GM12878 (cell line): Measurements from ENCODE around the gene SELENBP1. TPM values are rescaled to one million over a fixed set of nuclear protein-coding genes. Genes with fewer than 3 reads are reported as not detected.
A peak's percentile ranks its signal among the peaks of the same experiment; 100 is the strongest.

Source experiments
- ATAC-seq: fragments of 200-7000 bp; cut with Tn5 transposase; 3 replicates; pipeline ENCODE4 v1.9.1; 2020; ENCODE audit warnings: mild to moderate bottlenecking, moderate library complexity
- BruUV-seq: library from RNA; stranded (reverse); fragments of 400-500 nt; replicated peaks from 2 replicates; lab custom pipeline; 2021; lab: Mats Ljungman, UMichigan
- CTCF ChIA-PET: fragments of 300-600 bp; sonication (Branson Sonifier 250); formaldehyde crosslinking; extraction: SDS; loops from one replicate; lab custom pipeline; 2021; ENCODE audit warnings: inconsistent platforms; lab: Yijun Ruan, JAX
- POLR2A ChIA-PET: fragments of 350-600 bp; formaldehyde crosslinking; extraction: SDS; loops from one replicate; lab custom pipeline; 2021; ENCODE audit warnings: inconsistent platforms; lab: Charles Lee
- RAD21 ChIA-PET: fragments of 300-600 bp; sonication (Branson Sonifier 250); formaldehyde crosslinking; loops from one replicate; lab custom pipeline; 2023; ENCODE audit warnings: antibody characterized with exemption; ENCODE audit not compliant: unreplicated experiment; lab: Charles Lee
- SMC1A ChIA-PET: fragments of 300-600 bp; sonication (Branson Sonifier 250); formaldehyde crosslinking; loops from one replicate; lab custom pipeline; 2023; ENCODE audit not compliant: unreplicated experiment, uncharacterized antibody; lab: Charles Lee
- DNase-seq: peaks from one replicate; pipeline ENCODE4 v3.0.0-alpha.2; 2011; ENCODE audit warnings: low read depth, low spot score
- FAIRE-seq: peaks from 3 replicates; lab custom pipeline; 2011; peaks lifted over from hg19 to GRCh38; lab: Jason Lieb, UNC
- H2AFZ ChIP-seq: 2 replicates; pipeline ENCODE4 v1.6.0; 2011; ENCODE audit warnings: low read depth, low read length, control low read depth; ENCODE audit not compliant: control insufficient read depth
- H3K27ac ChIP-seq: 2 replicates; pipeline ENCODE4 v1.5.1; 2011; ENCODE audit warnings: control low read depth; ENCODE audit not compliant: control insufficient read depth, insufficient read depth
- H3K27me3 ChIP-seq, 2 experiments: replicated peaks in 1 of 2; 2 replicates each; pipeline versions ENCODE4 v1.6.0 to v1.6.1; 2011; ENCODE audit warnings: low read length in 1 of 2; ENCODE audit not compliant: control insufficient read depth in 2 of 2, insufficient read depth in 2 of 2
- H3K36me3 ChIP-seq, 2 experiments: 2 replicates each; pipeline ENCODE4 v1.5.1; 2011; ENCODE audit warnings: low read length in 1 of 2; ENCODE audit not compliant: control insufficient read depth in 2 of 2, insufficient read depth in 2 of 2
- H3K4me1 ChIP-seq: 2 replicates; pipeline ENCODE4 v1.6.1; 2011; ENCODE audit warnings: mild to moderate bottlenecking, low read length, moderate library complexity, mixed read lengths; ENCODE audit not compliant: control insufficient read depth, insufficient read depth
- H3K4me2 ChIP-seq: 2 replicates; pipeline ENCODE4 v1.6.0; 2011; ENCODE audit warnings: control low read depth; ENCODE audit not compliant: control insufficient read depth, insufficient read depth
- H3K4me3 ChIP-seq: fragments of 200-600 bp; sonication (generic); 2 replicates; pipeline ENCODE4 v1.5.1; 2016
- H3K79me2 ChIP-seq: 2 replicates; pipeline ENCODE4 v1.6.0; 2011; ENCODE audit warnings: low read length; ENCODE audit not compliant: control insufficient read depth, insufficient read depth
- H3K9ac ChIP-seq: 2 replicates; pipeline ENCODE4 v1.8.0; 2011; ENCODE audit warnings: low read length, control low read depth, mixed read lengths; ENCODE audit not compliant: control insufficient read depth, insufficient read depth
- H3K9me3 ChIP-seq: replicated peaks from 3 replicates; pipeline ENCODE4 v1.5.1; 2011; ENCODE audit warnings: mild to moderate bottlenecking, low read length; ENCODE audit not compliant: control insufficient read depth, insufficient read depth
- H4K20me1 ChIP-seq: 2 replicates; pipeline ENCODE4 v1.6.0; 2011; ENCODE audit not compliant: control insufficient read depth, insufficient read depth
- BRCA1 ChIP-seq: IDR thresholded peaks from 2 replicates; pipeline ENCODE4 v1.6.1; 2011; ENCODE audit warnings: low read depth, low read length, improper control_type of control experiment
- CTCF ChIP-seq, 3 experiments: IDR thresholded peaks in 2 of 3; conservative IDR thresholded peaks in 1 of 3; 2 replicates each; pipeline ENCODE4 v1.5.1; 2011; ENCODE audit warnings: low read depth in 3 of 3, low read length in 3 of 3, mild to moderate bottlenecking in 3 of 3, control low read depth in 2 of 3, moderate library complexity in 2 of 3, inconsistent platforms in 1 of 3, mixed read lengths in 1 of 3; ENCODE audit not compliant: control insufficient read depth in 2 of 3, insufficient read depth in 1 of 3; ENCODE audit errors: extremely low read depth in 1 of 3
- EED ChIP-seq: sonication (generic); IDR thresholded peaks from 2 replicates; pipeline ENCODE4 v1.6.1; 2016; ENCODE audit warnings: antibody characterized with exemption, low read depth
- MTA3 ChIP-seq: IDR thresholded peaks from 2 replicates; pipeline ENCODE4 v1.6.1; 2012; ENCODE audit warnings: low read length, inconsistent platforms, borderline replicate concordance
- POLR2A ChIP-seq: IDR thresholded peaks from 2 replicates; pipeline ENCODE4 v1.6.1; 2011; ENCODE audit warnings: low read depth, mild to moderate bottlenecking, low read length
- RAD21 ChIP-seq: IDR thresholded peaks from 2 replicates; pipeline ENCODE4 v1.6.1; 2011; ENCODE audit warnings: mild to moderate bottlenecking, low read depth, low read length, moderate library complexity; ENCODE audit not compliant: insufficient read depth
- RB1 ChIP-seq: fragments of 450-650 bp; formaldehyde crosslinking; IDR thresholded peaks from 2 replicates; pipeline ENCODE4 v1.6.1; 2017; ENCODE audit warnings: mild to moderate bottlenecking, borderline replicate concordance
- SP1 ChIP-seq: IDR thresholded peaks from one replicate; pipeline ENCODE4 v1.6.1; 2011; ENCODE audit warnings: low read depth, low read length
- SREBF2 ChIP-seq: IDR thresholded peaks from 2 replicates; pipeline ENCODE4 v1.6.1; 2012; ENCODE audit warnings: mild to moderate bottlenecking, low read length
- ZBTB40 ChIP-seq: fragments of 450-650 bp; IDR thresholded peaks from 2 replicates; pipeline ENCODE4 v1.6.1; 2016; ENCODE audit warnings: mild to moderate bottlenecking, moderate library complexity, borderline replicate concordance
- ZNF274 ChIP-seq: IDR thresholded peaks from one replicate; pipeline ENCODE4 v1.8.0; 2011; ENCODE audit not compliant: insufficient read length, insufficient read depth
- WGBS: methylation state at CpG from one replicate; pipeline ENCODE4 v1.1.6; 2016; ENCODE audit warnings: low lambda C conversion rate; ENCODE audit not compliant: insufficient replicate concordance, insufficient coverage; ENCODE audit errors: missing lambda C conversion rate; 5-methylcytosine and 5-hydroxymethylcytosine counted together
- in situ Hi-C: fragments of 300-500 bp; cut with MboI; formaldehyde crosslinking; loops from 9 replicates; pipeline ENCODE4 v1.14.3; 2018; ENCODE audit warnings: mixed read lengths
- intact Hi-C: fragments of 100-400 bp; cut with micrococcal nuclease; formaldehyde crosslinking; loops from one replicate; pipeline ENCODE4 v1.14.2; 2022; ENCODE audit not compliant: unreplicated experiment
- polyA plus RNA-seq, 11 experiments: library from polyadenylated mRNA; depleted of rRNA in 4 of 11; unstranded in 6 of 11; stranded (reverse) in 5 of 11; fragments of >200 nt; fragmentation: Nextera tagmentation in 4 of 11; fragmentation: Illumina TruSeq in 1 of 11; extraction: Ambion mirVana in 4 of 11; extraction: Trizol in 1 of 11; gene quantifications; 1 replicate in 1 of 11; 2 replicates in 10 of 11; pipeline versions ENCODE4 v1.2.1 to v1.2.3, GENCODE V29; 2011 to 2016; ENCODE audit warnings: inconsistent platforms in 2 of 11, missing spikeins in 2 of 11, low read depth in 1 of 11
- total RNA-seq, 4 experiments: library from RNA; depleted of rRNA in 3 of 4; stranded (reverse); fragments of >200 nt in 3 of 4; fragmentation: Illumina TruSeq in 1 of 4; extraction: Trizol in 1 of 4; gene quantifications; 2 replicates each; pipeline versions ENCODE4 v1.2.1 to v1.2.3, GENCODE V29; 2013 to 2021

Gene SELENBP1
- total and polyA plus RNA-seq, 10 of the 15 experiments (the other 5 are each of a cell fraction or from before 2014, with no cell fraction given): 0.41 TPM; not detected in 9

DNA sequence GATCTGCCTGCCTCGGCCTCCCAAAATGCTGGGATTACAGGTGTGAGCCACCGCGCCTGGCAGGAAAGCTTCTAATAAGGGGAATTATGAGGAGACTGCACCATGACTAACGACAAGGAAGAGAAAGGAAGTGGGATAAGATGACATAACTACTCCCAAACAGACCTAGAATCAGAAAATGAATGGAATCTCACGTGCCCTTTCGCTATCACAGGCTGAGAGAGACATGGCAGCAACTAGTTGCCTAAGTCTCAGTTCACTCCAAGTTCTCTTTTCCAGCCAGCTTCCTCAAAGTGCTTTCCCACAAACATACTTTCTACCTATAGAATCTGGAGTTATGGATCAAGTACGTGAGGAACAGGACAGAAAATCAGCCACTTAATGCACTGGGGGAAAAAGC lies 47.3 kb downstream of the SELENBP1 start:
- ATAC-seq (no peak), DNase-seq (no peak), FAIRE-seq (no peak)
- no TSS peak for BruUV-seq
- peaks cover 0 to 6% of the 10 kb centered on the region in 2 experiments; a peak in 2 of 4 replicates for H3K36me3 ChIP-seq
- in situ Hi-C loops (no loop called here), intact Hi-C loops (loop anchor here (5.0 kb wide), 1 partner anchor 128 kb away; the partner anchor contains the start of gene PIP5K1A)
- WGBS: 86% methylated on average over 7 of the region's 7 CpGs
- no peak for TF ChIP-seq SREBF2
- TF ChIP-seq EED: no peak
- no peak for TF ChIP-seq ZNF274
- TF ChIP-seq ZBTB40: no peak
- no peak for TF ChIP-seq BRCA1
- TF ChIP-seq POLR2A: no peak
- TF ChIP-seq RAD21: no peak
- no peak for TF ChIP-seq CTCF (IDR thresholded peaks at IDR 0.05 in 2 of 3, conservative IDR thresholded peaks at IDR 0.05 in 1 of 3; ENCODE audit: control insufficient read depth in 2 of 3, extremely low read depth in 1 of 3, insufficient read depth in 1 of 3, low read depth in 3 of 3, low read length in 3 of 3)
- no peak for TF ChIP-seq RB1
- no peak for TF ChIP-seq MTA3
- TF ChIP-seq SP1: no peak
- H3K27me3 ChIP-seq: no peaks in the 10 kb centered on the region
- H3K27ac ChIP-seq: peak overlapping the region; percentile 95; the same call in 1 of the 2 replicates
- H3K79me2 ChIP-seq: peaks cover 34% of the 10 kb centered on the region
- POLR2A ChIA-PET: interaction anchor here (1.0 to 10.5 kb wide), 5 partner anchors 15 to 319 kb away, joined by 3 to 110 read pairs (median 12); partner anchors contain the start of genes MINDY1, PSMB4 and RFX5
- H3K4me2 ChIP-seq: peak overlapping the region; percentile 77
- SMC1A ChIA-PET: interaction anchor here (0.7 to 6.8 kb wide), 3 partner anchors 14 to 71 kb away, joined by 3 to 75 read pairs (median 4); partner anchors contain the start of gene PSMD4
- H4K20me1 ChIP-seq: no peaks in the 10 kb centered on the region
- RAD21 ChIA-PET: interaction anchor here (1.3 to 3.8 kb wide), 2 partner anchors 13 to 15 kb away, joined by 3 to 37 read pairs; no protein-coding TSS in a partner anchor
- peaks cover 9% of the 10 kb centered on the region; the same call in 1 of the 2 replicates for H3K4me1 ChIP-seq
- no peak overlapping the region for H3K9ac ChIP-seq
- H2AFZ ChIP-seq: no peak overlapping the region
- CTCF ChIA-PET: interaction anchor here (1.2 to 14.4 kb wide), 5 partner anchors 8 to 74 kb away, joined by 3 to 189 read pairs (median 4); partner anchors contain the start of gene PSMB4
- no peaks in the 10 kb centered on the region for H3K9me3 ChIP-seq
- no peak overlapping the region; the same call in 1 of the 2 replicates for H3K4me3 ChIP-seq
